Panc1 (cell line): ENCODE results near the gene CFAP20DC.

ENCODE experiments used
- CTCF ChIP-seq: fragments of 450-650 bp; IDR thresholded peaks from 2 replicates; pipeline ENCODE4 v1.5.1; 2017; ENCODE audit warnings: mild to moderate bottlenecking
- POLR2AphosphoS5 ChIP-seq: IDR thresholded peaks from 2 replicates; pipeline ENCODE4 v1.6.1; 2012; ENCODE audit warnings: mild to moderate bottlenecking, low read depth, low read length, moderate library complexity
- TCF7L2 ChIP-seq: IDR thresholded peaks from 2 replicates; pipeline ENCODE4 v1.6.1; 2011; ENCODE audit warnings: mild to moderate bottlenecking, low read depth, low read length, inconsistent platforms

DNA sequence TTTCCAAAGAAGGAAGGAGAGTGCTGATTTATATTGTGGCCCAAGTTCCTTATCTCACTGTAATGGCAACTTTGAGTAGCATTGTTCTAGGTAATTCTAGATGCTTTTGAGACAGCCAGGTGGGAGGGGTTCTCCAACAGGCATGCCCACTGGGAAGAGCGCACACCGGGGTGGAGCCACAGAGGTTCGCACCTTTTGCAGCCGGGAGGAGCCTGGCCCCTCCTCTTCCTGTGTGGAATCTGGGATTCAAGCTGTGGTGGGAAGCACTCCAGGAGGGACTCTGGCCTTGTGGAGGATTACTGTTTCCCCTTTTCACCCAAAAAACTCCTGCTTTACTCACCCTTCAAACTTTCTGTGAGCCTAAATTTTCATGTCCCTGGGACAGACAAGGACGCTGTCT is 53.1 kb downstream of the CFAP20DC start:
- TF ChIP-seq CTCF, result no peak
- no peak for TF ChIP-seq POLR2AphosphoS5
- no peak for TF ChIP-seq TCF7L2
